NCI-H526 (cell line): ENCODE results near the gene TRAF3.

Source experiments
- DNase-seq, 2 experiments: peaks; one replicate each; lab custom pipeline; 2025; lab: John Stamatoyannopoulos, UW

TRAF3 gene, protein sequence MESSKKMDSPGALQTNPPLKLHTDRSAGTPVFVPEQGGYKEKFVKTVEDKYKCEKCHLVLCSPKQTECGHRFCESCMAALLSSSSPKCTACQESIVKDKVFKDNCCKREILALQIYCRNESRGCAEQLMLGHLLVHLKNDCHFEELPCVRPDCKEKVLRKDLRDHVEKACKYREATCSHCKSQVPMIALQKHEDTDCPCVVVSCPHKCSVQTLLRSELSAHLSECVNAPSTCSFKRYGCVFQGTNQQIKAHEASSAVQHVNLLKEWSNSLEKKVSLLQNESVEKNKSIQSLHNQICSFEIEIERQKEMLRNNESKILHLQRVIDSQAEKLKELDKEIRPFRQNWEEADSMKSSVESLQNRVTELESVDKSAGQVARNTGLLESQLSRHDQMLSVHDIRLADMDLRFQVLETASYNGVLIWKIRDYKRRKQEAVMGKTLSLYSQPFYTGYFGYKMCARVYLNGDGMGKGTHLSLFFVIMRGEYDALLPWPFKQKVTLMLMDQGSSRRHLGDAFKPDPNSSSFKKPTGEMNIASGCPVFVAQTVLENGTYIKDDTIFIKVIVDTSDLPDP

DNA sequence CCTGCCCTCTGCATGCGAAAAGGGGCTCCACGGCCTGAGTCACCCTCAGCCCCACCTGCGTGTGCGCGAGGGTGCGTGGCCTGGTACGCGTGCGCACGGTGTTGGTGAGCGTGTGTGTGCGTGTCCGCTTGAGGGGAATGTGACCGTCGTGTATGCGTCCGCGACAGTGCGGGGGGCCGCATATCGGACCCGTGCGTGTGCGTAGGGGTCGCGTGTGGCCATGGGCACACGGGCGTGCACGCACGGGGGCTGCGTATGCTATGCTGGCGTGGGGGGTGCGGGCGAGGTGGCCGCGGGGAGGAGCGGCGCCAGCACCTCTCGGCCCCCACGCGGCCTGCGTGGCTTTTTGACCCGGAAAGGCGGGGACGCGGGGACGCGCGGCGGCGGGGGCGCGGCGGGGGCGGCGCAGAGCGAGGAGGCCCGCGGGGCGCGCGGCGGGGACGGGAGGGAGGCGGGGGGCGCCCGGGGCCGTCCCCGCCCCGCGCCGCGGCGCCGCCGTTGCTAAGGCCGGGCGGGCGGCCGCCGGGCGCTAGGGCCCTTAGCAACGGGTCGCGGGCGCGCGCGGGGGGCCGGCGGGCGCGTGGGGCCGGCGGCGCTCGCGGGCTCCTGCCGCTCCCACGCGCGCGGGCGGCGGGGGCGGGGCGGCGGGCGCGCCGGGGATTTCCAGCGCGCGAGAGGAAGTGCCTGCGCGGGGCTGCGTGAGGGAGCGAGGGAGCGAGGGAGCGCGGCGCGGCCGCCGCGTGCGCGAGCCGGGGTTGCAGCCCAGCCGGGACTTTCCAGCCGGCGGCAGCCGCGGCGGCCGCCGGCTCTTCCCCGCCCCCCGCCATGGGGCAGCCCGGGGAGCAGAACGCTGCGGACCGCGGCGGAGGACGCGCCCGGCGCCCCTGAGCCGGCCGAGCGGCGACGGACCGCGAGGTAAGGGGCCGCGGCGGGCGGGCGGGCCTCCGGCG is at the start of gene TRAF3:
TRAF3 (plus strand) TSS at position 689 of the 950 bp plus-strand sequence. CDS start 92,753 bp downstream, outside the sequence.
- peak in 1 of 2 experiments; percentile 73 for DNase-seq

DNA sequence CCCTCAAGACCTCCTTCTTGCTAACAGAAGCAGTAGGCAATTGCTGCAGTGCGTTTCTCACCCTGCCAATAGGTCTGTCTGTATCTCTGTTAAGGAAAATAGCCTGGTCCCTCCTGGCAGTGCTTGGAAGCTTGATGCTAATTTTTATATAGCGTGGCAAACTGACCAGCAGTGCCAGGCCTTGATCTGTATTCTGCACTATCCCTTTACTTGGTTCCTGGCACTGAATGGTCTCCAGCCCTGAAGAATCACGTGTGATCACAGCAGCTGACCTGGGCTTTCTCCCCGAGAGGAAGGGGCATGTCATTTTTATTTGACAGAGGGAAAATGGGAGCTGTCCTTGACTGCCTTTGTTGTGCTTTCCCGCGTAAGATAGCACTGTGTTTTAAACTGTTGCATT is 48.7 kb upstream of the TRAF3 start:
- no peak for DNase-seq

DNA sequence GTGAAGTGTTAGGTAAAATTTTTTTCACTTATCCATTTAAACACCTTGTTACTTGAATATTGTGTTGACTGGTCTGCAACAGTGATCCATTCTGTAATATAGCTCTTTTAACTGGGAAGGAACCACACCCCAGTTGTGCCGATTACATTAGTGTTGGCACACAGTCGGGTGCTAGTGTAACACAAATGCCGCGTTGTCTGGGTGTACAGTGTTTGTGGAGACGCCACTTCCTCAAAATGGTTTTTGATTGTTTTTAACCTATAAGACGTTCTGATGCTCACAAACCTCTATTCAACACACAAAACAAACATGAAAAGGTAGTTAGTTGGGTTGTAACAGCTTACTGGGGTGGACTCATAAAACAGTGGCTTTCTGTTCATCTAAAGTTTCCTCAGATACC is 48.0 kb upstream of the TRAF3 start:
- no peak for DNase-seq

DNA sequence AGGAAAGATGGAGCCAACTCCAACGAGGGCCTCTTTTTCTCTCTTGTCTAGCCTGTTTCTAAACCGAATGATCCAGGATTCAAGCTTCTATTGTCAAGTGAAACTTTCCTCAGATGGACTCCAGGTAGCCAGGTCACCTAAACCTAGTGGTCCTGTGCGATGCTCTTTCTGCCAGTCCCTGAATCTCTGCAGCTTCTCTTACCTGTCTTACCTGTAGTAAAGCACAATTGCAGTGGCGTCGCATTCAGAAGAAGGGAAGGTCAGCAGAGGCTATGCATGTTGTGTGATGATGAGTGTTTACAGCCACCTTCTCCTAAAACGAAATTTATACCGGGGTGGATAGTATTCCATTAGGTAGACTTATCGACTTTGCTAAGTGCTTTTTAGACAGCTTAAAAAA is 47.4 kb upstream of the TRAF3 start:
- no peak for DNase-seq

DNA sequence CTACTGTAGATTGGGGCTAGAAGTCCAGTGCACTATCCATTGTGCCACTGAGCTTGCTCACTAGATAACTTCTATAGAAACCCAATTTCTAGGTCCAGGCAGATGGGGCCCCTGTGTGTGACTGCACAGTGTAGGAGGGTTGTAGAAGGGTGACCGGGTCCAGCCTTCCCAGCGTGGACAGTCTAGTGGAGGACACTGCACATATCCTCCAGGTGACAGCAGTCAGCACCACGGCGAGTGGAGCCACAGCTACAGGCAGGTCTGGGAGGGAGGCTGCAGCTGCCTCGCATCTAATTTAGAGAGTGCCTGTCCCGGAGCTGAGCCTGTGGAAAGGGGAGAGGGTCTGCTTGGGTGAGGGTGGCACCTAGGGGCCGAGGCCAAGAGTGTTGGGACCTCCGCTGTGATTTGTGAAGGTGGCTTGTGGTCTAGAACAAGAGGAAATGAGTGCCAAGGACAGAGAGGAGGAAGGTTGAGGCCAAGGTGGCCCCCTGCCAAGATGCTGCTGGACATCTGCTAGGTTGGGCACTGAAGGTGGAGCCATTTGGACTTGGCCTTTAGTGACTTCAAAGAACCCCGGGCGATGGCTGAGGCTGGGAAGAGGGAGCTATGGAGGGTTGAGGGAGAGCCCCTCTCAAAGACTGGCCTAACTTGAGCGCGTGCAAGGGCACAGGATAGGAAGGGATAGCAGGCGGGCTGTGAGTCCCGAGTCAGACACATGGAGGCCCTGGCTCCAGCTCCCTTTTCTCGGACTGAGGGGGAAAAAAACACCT is 46.0 kb upstream of the TRAF3 start:
- DNase-seq: no peak

DNA sequence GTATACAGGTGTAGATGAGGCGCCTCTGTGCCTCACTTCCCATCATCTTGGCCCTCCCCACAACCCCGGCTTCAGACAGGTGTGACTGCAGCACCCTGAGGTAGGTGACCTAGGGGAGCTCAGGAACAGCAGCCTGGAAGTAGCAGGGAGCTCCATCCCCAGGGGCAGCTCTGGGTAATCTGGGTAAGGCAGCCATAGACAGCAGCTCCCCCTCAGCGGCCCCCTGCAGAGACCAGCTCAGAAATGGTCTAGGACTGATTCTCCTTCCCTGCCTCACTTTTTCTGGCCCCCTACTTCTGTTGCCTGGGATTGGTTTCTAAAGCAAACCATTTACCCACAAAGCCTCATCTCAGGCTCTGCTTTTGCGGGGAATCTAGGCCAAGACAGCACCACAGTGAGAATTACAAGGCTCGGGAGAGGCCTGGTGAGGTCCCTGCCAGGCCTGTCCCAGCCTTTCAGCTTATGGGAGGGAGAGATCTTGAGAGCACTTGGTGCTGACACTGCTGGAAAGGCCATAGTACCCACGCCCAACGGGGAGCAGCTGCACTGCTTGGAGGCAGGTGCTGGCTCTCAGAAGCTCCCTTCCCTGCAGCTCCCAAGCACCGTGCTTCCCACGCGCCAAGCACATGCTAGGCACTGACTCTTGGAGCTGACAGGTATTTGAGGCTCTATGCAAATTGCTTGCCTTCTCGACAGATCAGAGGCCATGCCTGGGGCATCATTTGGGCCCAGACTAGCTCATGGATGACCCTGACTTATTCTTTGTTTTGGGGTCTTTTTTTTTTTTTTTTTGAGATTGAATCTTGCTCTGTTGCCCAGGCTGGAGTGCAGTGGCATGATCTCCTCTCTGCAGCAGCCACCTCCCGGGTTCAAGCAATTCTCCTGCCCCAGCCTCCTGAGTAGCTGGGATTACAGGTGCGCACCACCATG is 45.1 kb upstream of the TRAF3 start:
- DNase-seq: peak in 1 of 2 experiments; percentile 12

DNA sequence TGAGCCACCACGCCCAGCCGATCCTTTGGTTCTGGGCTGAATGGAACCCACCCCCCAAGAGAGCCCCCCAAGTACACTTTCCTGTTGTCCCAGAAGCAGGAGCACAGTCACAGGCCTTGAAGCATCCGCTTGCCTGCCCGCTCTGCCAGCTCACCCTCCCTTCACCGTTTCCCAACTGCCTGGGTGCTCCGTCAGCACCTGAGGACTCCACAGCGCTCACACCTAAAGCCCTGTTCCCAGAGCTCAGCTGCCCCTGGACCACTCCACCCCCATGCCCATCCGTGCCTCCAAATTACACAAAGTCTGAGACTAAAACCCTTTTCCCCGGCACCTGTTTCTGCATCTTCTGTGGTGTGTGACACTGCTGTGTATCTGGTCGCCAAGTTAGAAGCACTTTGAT is 44.3 kb upstream of the TRAF3 start:
- no peak for DNase-seq

DNA sequence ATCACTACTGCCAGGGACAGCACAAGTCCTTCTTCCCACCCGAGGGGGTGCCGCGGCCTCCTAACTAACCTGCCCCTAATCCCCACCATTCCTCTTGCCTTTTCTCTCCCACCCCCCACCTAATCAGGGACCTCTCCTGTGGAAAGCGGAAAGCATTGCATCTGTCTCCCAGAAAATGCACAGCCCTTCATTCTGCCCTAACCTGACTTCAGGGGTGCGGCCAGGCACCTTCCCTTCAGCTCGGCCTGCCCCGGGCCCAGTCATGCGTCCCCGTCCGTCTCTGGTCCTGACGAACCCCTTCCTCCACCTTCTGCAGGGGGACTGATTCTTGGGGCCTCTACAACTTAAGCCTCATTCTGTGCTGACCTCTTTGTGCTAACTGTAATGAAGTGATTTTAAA is 43.9 kb upstream of the TRAF3 start:
- no peak for DNase-seq

DNA sequence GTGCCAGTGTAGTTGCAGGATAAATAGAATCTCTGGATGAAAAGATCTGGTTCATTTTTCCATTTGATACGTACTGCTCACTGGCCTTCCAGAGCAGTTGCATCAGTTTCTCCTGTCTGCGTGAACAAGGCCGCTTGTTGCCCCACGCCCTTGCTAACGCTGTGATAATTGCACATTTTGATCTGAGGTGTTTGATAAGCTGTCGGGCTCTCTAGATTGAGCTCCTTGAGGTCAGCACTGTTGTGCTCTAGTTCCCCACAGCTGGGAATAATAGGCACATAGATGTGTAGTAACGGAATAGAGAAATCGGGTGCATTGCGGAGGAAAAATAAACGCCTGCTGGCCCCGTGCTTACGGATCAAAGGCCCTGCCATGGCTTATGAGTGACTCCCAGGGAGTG is 42.8 kb upstream of the TRAF3 start:
- no peak for DNase-seq

DNA sequence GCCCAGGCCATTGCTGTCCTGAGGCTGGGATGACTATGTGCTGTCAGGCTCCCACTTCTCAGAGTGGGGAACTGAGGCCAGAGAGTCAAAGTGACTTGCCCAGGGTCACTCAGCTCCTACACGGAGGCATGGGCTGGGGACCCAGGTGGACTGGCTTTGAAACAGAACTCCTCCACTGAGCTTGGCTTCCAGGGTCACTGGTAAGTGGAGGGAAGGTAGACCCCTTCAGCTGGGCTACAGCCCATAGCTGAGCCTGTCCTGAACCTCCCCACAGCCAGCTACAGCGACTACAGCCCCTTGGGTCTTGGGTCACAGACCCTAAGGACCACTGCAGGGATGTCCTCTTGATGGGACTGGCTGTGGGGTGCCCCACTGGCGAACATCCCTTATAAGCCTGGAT is 40.3 kb upstream of the TRAF3 start:
- no peak for DNase-seq

DNA sequence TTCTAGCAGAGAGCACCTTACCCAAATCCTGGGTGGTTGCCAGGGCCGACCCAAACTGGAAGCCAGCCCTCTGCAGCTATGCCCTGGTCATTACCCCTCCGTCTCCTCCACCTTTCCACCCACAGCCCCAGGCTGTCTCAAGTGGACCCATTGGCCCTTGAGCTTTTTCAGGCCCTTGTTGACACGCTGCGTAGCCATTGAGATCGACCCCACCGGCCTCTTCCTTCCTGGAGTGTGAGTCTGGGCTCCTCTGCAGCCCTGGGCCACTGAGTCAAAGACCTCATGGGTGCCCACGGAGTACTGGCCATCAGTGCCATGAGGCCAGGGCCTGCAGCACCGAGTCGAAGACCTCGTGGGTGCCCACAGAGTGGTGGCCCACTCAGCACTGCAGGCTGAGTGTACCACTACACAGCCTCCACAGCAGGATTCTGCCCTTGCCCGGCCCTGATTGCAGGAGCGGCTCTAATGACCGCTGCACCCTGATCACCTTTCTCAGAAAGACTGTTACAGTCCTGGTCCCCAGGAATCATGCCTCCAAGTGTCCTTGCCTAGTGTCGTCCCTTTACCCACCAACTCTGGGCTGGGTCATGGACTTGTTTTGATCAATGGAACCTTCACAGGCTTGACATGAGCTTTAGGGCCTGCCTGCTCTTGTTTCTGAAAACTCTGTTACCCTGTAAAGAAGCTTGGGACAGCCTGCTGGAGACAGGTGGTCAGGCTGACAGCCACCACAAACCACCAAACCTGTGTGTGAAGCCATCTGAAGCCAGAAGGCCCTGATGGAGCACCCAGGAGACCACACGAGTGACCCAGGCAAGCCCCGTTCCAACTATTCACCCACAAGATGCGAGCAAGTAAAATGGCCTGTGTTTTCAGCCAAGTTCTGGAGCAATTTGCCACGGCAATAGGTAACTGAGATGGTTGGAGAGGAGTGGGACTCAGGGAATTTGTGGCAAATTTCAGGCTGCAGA is 39.6 kb upstream of the TRAF3 start:
- DNase-seq: no peak

DNA sequence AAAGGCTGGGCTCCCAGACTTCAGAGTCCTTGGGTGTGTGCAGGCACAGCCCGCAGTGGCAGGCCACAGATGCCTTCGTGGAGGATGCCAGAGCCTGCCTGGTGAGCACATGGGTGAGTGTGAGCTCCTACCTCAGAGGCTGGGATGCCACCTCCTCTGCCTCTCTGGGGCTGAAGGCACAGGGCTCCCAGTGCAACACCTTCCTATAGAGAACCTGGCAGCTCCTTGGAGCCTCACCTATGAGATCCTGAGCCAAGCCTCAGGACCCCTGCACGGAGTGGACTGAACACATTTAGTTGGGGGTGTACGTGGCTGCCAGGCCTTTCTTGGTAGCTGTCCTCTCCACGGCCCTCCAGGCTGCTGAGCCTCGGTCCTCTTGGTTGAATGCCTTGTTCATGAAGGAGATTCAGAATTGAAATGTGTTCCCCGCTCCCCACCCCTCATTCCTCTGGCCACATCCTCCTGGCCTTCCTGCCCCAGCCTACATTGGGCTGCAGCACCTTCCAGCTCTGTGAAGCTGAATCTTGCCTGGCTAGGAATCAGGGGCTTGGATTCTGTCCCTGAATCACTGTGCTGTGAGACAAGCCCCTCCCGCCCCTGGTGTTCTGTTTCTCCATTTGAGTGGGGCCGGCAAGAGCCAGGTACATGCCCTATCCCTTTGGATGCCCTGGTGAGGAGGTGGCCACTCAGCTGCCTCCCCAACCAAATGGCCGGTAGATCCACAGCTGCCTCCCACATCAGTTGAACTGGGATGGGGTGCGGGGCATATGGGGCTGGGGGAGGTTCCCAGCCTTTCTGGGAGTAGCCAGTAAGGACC is 38.7 kb upstream of the TRAF3 start:
- no peak for DNase-seq

DNA sequence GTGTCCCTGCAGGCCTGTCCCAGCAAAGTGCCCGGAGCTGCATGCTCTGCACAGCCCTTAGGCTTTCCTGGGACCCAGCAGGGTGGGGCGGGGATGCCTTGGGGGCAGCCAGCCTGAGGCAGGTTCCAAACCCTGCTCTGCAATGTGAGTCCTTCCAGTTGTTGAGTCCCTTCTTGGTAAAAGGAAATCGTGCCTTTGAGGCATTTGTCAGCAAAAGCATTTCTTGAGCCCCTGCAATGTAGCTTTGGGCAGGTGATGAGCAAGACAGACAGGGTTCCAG is 38.1 kb upstream of the TRAF3 start:
- no peak for DNase-seq

DNA sequence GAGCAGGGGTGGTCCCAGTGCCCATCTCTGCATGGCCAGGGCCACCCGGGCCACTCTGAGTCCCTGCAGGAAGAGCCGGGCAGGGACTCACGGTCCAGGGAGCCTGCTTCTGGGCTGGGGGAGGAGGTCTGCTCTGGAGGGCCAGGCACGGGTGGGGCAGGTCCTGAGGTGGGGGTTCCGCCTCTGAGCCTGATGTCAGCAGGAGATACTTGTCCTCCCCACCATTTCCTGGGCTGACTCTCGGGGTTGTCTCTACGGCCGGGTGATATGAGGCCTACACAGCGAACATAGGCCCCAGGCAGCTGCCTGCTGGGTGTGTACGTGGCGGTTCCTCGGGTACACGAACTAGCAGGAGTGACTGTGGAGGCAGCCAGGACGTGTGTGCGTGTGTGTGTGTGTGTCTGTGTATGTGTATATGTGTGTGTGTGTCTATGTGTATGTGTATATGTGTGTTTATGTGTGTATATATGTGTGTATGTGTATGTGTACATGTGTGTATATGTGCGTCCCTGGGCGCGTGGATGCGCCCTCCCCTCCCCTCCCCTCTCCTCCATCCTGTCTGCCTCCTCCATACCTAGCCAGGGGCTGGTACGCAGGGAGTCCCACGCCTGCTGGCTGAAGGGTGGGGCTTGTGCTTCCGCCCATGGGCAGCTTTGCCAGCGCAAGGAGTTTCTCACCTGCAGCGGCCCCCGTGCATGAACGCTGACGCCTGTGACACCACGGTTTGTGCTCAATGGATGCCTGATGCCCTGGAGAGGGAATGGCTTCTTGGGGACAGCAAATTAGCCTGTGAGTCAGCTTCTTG is 30.4 kb upstream of the TRAF3 start:
- no peak for DNase-seq

DNA sequence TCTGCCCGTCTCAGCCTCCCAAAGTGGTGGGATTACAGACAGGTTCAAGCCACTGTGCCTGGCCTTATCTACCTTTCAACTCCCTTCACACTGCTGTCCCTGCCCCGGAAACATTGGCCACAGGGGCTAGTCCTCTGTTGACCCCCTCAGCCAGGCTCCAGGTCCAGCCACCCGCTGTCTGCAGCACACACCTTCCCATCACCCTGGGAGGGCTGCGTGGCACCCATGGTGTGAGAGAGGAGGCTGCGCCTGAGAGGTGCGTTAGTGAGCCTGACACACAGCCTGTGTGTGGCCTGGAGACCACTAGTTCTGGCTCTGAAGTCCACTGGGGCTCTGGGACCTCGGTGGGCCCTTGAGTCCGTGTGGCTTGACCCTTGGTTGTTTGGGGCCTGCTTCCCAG is 28.4 kb upstream of the TRAF3 start:
- no peak for DNase-seq

DNA sequence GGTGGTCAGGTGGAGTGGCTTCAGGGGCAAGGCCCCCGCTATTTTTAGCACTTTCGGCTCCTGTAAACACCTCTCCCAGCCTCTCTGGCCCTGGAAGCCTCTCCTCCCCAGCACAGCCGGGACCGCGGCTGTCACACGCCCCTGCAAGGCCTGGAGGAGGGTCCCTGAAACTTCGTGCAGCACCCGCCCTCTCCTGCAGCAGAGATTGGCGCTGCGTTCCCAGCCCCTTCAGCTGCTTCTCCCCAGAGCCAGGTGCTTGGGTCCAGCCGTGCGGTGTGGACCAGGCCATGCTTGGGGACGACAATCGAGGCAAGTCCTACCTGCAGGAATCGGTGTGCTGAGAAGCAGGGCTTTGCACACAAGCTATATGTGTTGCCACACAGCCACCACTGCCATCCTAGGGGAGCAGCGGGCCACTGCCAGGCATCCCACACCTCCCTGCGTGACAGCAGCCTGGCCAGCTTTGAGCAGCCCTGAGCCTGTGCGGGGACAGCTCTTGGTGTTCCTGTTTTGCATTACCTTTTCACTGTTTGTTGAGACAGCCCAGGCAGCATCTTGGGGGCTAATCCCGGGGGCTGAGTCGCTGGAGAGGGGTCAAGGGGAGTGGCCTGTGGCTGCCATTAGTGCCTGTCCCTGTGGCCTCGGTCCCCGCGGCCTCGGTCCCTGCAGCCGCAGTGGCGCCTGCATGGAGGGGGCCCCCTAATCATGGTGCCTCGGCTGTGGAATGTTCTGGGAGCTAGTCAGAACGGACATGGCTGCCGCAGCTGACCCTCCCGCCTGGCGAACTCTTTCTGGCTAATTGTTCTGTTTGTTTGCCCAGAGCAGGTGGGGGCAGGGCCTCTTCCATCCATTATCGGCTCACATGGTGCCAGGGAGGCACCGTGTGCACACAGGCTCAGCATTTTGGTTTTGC is 27.6 kb upstream of the TRAF3 start:
- peak; percentile 19 to 62 for DNase-seq

DNA sequence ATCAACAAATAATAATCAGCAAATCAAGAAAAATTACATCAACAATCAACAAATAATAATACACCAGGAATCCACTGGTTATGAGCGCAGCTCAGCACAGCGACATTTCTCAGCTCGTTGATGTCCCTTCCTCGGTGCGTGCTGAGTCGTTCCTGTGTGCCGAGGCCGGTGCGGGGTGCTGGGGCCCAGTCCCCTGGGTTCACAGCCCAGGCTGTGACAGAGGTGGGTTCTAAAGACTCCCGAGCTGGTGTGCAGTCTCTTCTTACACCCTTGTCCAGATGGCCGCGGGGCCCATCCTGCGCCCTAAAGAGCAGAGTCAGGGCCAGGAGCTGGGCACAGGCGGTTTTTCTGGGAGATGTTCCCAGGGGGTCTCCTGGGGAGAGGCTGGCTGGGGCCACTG is 26.9 kb upstream of the TRAF3 start:
- no peak for DNase-seq
